Cardiac muscle cell (in vitro differentiated cells and primary cell): Measurements from ENCODE around the gene HIVEP3. TPM values are rescaled to one million over a fixed set of nuclear protein-coding genes. Genes with fewer than 3 reads are reported as not detected.

Source experiments
- DNase-seq, 2 donors: peaks; one replicate each; pipeline versions ENCODE4 v3.0.0 to v3.0.0-alpha.2; 2010 to 2017; ENCODE audit warnings: low read depth in 1 of 2, low spot score in 1 of 2
- H3K27ac ChIP-seq: fragments of 200-600 bp; sonication (generic); 2 replicates; pipeline ENCODE4 v1.5.1; 2016
- H3K27me3 ChIP-seq: fragments of 200-600 bp; sonication (generic); 2 replicates; pipeline ENCODE4 v1.6.0; 2016; ENCODE audit warnings: control low read depth
- H3K36me3 ChIP-seq: fragments of 200-600 bp; sonication (generic); 2 replicates; pipeline ENCODE4 v1.5.1; 2016; ENCODE audit warnings: control low read depth
- H3K4me1 ChIP-seq: fragments of 200-600 bp; sonication (generic); 2 replicates; pipeline ENCODE4 v1.8.1; 2017; ENCODE audit warnings: low read depth, mild to moderate bottlenecking, mixed run types
- H3K4me3 ChIP-seq: fragments of 200-600 bp; sonication (generic); 2 replicates; pipeline ENCODE4 v1.5.1; 2016; ENCODE audit warnings: mild to moderate bottlenecking
- H3K9me3 ChIP-seq: fragments of 200-600 bp; sonication (generic); 2 replicates; pipeline ENCODE4 v1.5.1; 2017; ENCODE audit warnings: low read depth, mild to moderate bottlenecking, control low read depth
- CTCF ChIP-seq: IDR thresholded peaks from 2 replicates; pipeline ENCODE4 v1.5.1; 2012; ENCODE audit warnings: low read depth, mild to moderate bottlenecking, low read length
- polyA plus RNA-seq: library from polyadenylated mRNA; unstranded; fragments of >200 nt; fragmentation: Nextera tagmentation; extraction: Ambion mirVana; gene quantifications from 2 replicates; pipeline ENCODE4 v1.2.1, GENCODE V29; 2016
- total RNA-seq: library from RNA; depleted of rRNA; stranded (reverse); fragments of >200 nt; gene quantifications from 2 replicates; pipeline ENCODE4 v1.2.3, GENCODE V29; 2016

HIVEP3 gene
- total and polyA plus RNA-seq, 2 experiments from 2014 or later: 0.42 to 0.62 TPM

GRCh38 chr1:41887365-41887764 lies 31.4 kb downstream of the HIVEP3 start:
- DNase-seq: no peak
- no peaks in the 10 kb centered on the region for H3K4me1 ChIP-seq
- H3K9me3 ChIP-seq: no peaks in the 10 kb centered on the region
- H3K4me3 ChIP-seq: no peak overlapping the region
- no peak for TF ChIP-seq CTCF
- no peaks in the 10 kb centered on the region for H3K36me3 ChIP-seq
- H3K27ac ChIP-seq: no peak overlapping the region
- H3K27me3 ChIP-seq: no peaks in the 10 kb centered on the region

- Histone ChIP-seq H3K4me3 (no peak overlapping the region), H3K4me1 (no peaks in the 10 kb centered on the region), H3K27ac (no peak overlapping the region), H3K9me3 (no peaks in the 10 kb centered on the region), H3K36me3 (no peaks in the 10 kb centered on the region), H3K27me3 (no peaks in the 10 kb centered on the region)
- no peak for DNase-seq
- no peak for TF ChIP-seq CTCF
These were observed 34.2 kb downstream of the HIVEP3 start for GRCh38 chr1:41884256-41885230.

GRCh38 chr1:41883507-41883906 lies 35.2 kb downstream of the HIVEP3 start:
- no peak for TF ChIP-seq CTCF
- H3K9me3 ChIP-seq: no peaks in the 10 kb centered on the region
- H3K27me3 ChIP-seq: no peaks in the 10 kb centered on the region
- DNase-seq: no peak
- H3K4me1 ChIP-seq: no peaks in the 10 kb centered on the region
- no peak overlapping the region for H3K4me3 ChIP-seq
- no peaks in the 10 kb centered on the region for H3K36me3 ChIP-seq
- H3K27ac ChIP-seq: no peak overlapping the region

- Histone ChIP-seq H3K9me3 (no peaks in the 10 kb centered on the region), H3K27ac (no peak overlapping the region), H3K4me1 (peaks cover under 1% of the 10 kb centered on the region), H3K36me3 (no peaks in the 10 kb centered on the region), H3K4me3 (no peak overlapping the region), H3K27me3 (no peaks in the 10 kb centered on the region)
- DNase-seq: no peak
- no peak for TF ChIP-seq CTCF
These were observed 36.2 kb downstream of the HIVEP3 start for GRCh38 chr1:41882486-41882885.

GRCh38 chr1:41882068-41882477 lies 36.6 kb downstream of the HIVEP3 start:
- Histone ChIP-seq H3K27ac (no peak overlapping the region), H3K9me3 (no peaks in the 10 kb centered on the region), H3K27me3 (no peaks in the 10 kb centered on the region), H3K4me3 (no peak overlapping the region), H3K36me3 (no peaks in the 10 kb centered on the region), H3K4me1 (peaks cover 4% of the 10 kb centered on the region)
- DNase-seq: no peak
- TF ChIP-seq CTCF: no peak
